Erythroblast (primary cell): Measurements from ENCODE around the gene ADPRS.

Experiments
- GATA1 ChIP-seq: IDR thresholded peaks from 2 replicates; pipeline ENCODE4 v1.6.1; 2011; ENCODE audit warnings: low read depth, mild to moderate bottlenecking, control low read depth, low read length, moderate library complexity
- POLR2A ChIP-seq: IDR thresholded peaks from 2 replicates; pipeline ENCODE4 v1.6.1; 2011; ENCODE audit warnings: mild to moderate bottlenecking, low read length

GRCh38 chr1:36062315-36062714 is 26.4 kb upstream of the ADPRS start:
- TF ChIP-seq POLR2A (no peak), GATA1 (no peak)
